NCI-H526 treated with DMSO at 0.1 percent for 48 hours (cell line): ENCODE data around the gene ATP5MC3.

ENCODE experiments used
- DNase-seq: peaks from one replicate; lab custom pipeline; 2025; lab: John Stamatoyannopoulos, UW

ATP5MC3 gene

DNA sequence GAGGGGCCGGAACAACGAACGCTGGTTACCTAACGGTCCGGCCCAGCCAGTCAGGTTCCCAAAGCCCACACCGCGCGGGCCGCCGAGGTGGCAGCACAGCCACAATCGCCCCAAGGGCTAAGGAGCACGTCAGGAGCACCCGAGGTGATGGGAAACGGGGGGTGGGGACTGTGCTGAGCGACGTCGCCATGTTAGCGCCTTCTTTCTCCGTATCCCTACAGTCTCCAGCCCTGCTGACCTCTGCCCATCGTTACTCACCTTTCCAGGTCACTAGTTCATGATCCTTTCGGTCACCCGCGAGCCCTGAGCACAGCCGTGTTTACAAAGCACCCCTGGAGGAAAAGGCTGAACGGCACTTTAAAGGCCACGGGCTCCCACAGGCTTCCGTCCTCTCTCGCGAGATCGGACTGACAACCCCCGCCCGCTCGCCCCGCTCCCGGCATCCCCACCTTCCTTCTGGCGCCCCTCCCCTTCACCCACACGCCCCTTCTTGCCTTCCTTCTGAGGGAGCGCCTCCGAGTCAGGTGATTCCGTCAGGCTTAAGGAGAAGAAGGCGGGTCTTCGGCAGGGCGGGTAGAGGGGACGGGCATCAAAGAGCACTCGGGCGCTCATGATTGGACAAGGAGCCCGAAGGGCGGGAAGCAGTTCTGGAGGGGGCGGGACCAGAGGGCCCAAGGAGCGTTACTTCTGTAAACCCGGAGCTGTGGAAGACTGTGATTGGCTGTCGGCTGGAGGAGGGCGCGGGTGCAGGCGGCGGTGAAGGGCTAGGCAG is 13.5 kb downstream of the ATP5MC3 start, which contains the start of gene ATF2:
Gene ATF2 (minus strand): TSS at position 412 of the 772 bp plus-strand sequence. CDS start 31,760 bp downstream, outside the sequence.
- DNase-seq = peak; percentile 98

DNA sequence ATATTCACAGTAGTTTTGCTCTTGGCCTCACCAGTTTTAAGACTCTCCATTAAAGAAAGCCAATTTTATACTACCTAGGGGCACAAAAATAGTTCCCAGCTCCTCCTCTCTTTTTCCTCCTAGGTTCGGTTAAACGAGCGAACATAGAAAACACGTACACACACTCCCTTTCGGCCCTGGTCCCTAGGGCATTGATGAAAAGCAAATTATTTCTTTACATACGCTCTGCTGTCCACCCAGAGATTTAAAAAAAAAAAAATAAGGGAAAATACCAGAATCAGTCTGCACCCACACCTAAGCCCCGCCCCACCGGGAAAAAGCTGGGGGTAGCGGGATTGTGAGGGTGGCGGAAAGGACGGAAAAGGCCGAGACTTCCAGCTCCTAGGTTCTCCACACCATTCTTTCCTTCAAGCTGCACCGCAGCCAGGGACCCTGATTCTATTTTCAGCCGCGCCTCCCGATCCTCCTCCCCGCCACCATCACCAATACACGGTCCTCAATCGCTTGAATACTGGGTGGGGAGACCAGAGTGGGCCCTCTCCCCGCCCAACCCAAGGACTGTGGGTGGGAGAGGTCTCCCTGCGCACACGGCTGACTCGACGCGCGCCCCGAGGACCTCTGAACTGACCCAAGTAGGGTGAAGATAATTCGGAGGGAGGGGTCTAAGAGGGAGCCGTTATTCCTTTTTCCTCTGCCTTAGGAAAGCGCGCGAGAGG is 14.3 kb downstream of the ATP5MC3 start:
- peak; percentile 68 for DNase-seq

DNA sequence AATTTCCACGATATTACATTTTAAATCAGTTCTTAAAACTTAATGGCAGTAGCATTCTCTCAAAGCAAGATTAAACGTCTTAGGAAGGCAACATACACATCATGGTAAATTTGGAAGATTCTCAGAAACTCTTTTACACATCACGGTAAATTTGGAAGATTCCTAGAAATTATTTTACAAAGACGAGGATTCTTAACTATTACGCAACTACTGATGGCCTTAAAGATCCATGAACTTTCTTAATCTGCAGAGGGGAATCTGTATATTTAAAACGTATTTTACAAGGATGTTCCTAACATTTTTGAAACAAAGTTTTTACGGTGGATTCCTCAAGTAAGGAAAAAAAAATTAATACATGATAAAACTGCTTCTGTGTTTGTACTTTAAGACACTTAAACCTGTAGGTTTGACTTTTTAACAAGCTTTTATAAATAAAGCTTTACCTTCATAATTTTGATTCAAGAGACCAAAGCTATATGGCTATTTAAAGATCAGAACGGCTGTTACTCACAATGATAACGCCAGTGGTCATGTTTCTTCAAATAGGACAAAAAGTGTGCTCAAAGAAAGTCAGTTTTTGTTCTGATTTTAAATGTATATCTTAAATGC is 15.2 kb downstream of the ATP5MC3 start:
- DNase-seq = no peak

GRCh38 chr2:175164235-175164634 is 17.3 kb downstream of the ATP5MC3 start:
- no peak for DNase-seq

DNA sequence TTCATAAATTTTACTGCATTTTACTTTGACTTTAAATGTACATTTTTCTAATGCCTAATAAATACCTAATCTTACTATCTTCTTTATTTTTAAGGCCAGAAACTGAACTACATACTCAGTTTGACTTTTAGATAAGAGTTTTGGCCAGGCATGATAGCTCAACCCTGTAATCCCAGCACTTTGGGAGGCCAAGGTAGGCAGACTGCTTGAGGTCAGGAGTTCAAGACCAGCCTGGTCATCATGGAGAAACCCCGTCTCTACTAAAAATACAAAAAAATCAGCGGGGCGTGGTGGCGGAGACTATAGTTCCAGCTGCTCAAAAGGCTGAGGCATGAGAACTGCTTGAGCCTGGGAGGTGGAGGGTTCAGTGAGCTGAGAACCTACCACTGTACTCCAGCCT is 22.6 kb downstream of the ATP5MC3 start:
- DNase-seq = no peak

GRCh38 chr2:175156534-175156933 is 25.0 kb downstream of the ATP5MC3 start:
- no peak for DNase-seq

- no peak for DNase-seq
Observed at GRCh38 chr2:175154661-175155082, 26.8 kb downstream of the ATP5MC3 start.

GRCh38 chr2:175152242-175152641 is 29.3 kb downstream of the ATP5MC3 start:
- no peak for DNase-seq

GRCh38 chr2:175151791-175152190 is 29.7 kb downstream of the ATP5MC3 start:
- DNase-seq = no peak

DNA sequence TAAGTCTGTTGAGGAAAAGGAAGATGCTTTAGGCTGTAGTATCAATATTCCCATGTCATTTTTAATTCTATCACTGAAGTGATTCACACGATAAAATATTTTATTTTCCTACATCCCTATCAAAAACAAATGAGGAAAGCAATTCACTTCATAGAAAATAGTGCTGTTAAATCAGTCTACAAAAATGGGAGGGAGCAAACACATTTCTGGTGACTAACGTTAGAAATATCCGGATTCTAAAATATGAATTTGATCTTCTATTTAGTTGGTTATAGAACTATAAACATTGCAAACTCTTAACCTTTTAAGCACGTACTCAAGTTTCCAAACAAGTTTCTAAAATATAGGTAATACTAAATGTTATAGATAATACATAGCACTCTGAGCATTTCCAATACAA is 34.3 kb downstream of the ATP5MC3 start:
- DNase-seq = no peak

GRCh38 chr2:175143678-175144077 is 37.8 kb downstream of the ATP5MC3 start:
- no peak for DNase-seq

GRCh38 chr2:175143191-175143590 is 38.3 kb downstream of the ATP5MC3 start:
- no peak for DNase-seq

DNA sequence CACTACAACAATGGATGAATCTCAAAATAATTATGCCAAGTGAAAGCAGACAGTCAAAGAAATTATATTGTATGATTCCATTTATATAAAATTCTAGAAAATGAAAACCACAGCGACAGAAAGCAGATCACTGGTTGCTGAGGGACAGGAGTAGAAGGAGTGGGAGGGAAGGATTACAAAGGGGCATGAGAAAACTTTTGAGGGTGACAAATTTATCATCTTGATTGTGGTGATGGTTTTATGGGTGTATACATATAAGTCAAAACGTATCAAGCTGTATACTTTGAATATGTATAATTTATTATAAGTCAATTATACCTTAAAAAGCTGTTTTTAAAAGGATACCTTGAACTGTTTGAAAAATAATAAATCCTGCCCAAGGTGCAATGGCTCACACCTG is 41.2 kb downstream of the ATP5MC3 start:
- no peak for DNase-seq

DNA sequence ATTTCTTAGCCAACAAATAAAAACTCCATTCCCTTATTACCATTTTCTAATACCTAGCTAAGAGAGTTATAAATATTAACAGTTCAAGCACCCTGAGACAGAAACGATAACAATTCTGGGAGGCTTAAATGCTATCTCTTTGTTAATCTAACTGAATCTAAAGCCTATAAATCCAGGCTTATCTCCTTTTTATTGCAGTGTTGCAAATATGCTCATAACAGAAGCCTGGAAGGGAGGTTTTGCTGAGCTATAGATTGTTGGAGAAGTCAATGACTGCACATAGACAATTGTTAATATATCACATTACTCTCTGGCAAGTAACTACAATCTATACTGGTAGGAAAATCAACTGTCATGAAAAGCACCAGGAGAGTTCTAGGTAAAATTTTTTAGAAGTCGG is 43.7 kb downstream of the ATP5MC3 start:
- DNase-seq = no peak

DNA sequence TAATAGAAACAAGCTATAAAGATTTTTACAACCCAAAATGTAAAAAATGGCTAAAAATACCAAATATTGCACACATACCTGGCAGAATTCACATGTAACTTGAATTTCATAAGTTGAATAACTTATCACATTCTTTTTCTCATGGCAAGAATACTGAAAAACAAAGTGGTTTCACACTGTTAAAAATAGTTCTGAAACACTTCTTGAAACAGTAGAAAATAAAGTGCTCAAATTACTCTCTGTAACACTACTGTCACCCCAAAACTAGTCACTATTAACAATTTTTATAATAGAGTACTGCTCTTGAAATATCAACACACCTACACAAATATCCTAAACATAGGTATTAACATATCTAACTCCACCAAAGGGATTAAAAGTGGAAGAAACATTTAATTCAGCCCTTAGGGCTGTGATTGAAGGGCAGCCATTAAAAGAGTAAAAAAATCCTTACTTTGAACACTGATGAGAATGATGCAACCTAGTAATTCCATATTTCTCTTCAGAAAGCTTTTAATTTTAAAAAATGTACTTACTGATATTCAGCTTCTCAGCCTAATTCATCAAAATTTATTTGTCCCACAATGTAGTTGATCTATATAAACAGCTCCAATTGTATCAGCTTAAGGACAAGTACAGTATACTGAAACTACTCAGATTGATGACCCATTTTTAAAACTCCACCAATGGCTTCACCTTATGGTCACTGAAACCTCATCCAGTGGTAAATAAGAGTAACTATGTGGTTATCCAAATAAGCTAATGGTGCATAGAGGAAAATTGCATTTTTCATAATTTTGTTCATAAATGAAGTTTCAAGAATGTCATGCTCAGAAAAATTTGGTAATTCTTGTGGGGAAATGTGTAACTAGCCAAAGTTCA is 44.9 kb downstream of the ATP5MC3 start:
- no peak for DNase-seq

GRCh38 chr2:175135862-175136261 is 45.6 kb downstream of the ATP5MC3 start:
- DNase-seq = no peak

- DNase-seq = no peak
Observed at GRCh38 chr2:175135177-175135576, 46.3 kb downstream of the ATP5MC3 start.

- no peak for DNase-seq
Observed at GRCh38 chr2:175131252-175131651, 50.3 kb downstream of the ATP5MC3 start.

DNA sequence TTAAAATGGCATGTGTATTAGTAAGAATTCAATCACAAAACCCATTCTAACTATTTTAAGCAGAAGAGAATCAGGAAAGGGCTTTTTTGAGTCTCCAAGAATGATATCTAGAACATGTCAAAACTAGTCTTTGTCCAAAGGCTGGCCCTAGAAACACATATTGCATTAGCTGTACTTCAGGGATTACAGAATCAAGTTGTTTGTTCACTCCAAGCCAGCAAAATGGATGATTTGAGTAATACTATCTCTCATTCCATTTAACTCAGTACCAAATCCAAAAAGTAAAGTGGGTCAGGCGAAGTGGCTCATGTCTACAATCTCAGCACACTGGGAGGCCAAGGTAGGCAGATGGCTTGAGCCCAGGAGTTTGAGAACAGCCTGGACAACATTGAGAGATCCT is 54.8 kb downstream of the ATP5MC3 start:
- DNase-seq = no peak
